ENCODE measurements around the gene SMPD3.

SMPD3 gene

DNA sequence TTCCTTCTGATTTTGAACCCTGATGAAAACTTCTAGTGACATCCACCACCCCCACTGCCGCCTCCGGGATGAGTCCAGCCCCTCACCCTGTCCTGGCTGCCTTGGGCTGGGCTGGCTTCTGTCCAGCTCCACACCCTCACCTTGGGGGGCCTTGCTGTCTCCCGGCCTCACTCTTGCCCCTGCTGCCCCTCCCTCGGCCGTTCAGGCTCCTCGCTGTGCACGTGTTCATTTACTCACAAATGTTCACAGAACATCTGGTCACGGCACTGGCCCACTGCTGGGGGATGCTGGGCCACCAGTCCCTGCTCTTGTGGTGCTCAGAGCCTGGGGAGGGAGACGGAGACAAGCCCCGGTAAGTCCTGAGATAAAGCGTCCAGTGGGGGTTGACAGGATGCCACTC lies 96.8 kb downstream of the SMPD3 start:
- DNase-seq = no peak

DNA sequence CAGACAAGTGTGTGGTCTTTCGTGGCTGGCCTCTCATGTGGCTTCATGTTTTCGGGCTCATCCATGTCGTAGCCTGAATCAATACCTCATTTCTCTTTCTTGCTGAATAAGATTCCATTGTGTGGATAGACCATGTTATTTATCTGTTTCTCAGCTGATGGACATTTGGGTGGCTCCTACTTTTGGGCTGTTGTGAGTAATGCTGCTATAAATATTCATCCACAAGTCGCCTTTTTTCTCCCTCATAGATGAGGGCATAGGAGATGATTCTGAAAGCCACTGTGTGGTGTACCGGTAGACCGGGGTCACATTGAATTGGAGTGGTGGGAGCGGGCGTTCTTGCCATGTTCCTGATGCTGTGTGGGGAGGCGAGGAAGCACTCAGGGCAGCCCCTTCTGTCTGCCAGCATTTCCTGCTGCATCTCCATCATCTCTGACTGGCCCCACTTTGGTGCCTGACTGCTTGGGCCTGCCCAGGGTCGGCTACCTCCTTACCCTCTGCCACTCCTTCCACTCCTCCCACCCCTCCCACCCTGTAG lies 97.4 kb downstream of the SMPD3 start:
- DNase-seq = no peak

DNA sequence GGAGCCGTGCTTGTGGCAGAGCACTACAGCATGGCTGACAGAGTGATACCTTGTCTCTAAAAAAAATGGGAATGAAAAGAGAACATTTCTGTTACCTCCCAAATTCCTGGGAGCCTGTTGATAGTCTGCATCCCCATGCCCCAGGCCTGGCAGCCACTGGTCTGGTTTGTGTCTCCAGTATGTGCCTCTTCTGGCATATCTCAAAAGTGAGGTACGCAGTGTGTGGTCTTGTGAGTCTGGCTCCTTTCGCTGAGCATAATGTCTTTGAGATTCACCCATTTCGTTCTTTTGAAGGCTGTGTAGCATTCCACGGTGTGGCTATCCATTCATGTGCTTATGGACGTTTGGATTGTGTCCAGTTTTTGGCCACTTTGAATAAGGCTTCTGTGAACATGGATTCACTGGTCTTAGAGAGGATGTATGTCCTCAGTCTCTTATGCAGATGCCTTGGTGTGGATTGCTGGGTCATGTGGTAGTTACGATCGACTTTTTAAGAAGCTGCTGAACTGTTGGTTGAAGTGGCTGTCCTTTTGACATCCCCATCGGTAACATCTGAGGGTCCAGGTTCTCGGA lies 98.4 kb downstream of the SMPD3 start:
- no peak for DNase-seq

DNA sequence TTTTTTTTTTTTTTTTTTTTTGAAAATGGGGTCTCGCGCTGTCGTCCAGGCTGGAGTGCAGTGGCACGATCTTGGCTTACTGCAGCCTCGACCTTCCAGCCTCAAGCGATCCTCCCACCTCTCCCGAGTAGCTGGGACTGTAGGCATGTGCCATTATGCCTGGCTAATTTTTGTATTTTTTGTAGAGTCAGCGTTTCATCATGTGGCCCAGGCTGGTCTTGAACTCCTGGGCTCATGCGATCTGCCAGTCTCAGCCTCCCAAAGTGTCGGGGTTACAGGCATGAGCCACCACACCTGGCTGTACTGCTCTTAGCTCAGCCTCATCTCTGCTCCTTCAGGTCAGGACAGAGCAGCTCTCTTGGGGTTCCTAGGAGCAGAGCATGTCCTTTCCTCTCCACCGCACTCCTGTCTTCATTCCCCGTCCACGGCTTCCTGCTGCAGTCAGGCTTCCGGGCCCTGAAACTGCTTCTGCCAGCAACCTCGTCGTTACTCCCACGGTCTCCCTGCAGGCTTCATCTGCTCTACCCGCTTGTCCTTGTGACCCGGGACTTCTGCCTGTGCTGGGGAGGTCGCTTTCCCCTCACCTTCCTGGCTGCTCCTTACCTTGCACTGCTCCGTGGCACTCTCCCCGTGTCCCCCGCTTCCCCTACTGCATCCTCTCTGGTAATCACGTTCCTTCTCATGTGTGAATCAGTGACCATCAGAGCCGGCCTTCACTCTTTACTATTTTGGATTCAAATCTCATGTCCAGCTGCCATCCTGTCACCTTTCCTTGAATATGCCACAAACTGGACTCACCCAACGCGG lies 99.5 kb downstream of the SMPD3 start:
- no peak for DNase-seq

DNA sequence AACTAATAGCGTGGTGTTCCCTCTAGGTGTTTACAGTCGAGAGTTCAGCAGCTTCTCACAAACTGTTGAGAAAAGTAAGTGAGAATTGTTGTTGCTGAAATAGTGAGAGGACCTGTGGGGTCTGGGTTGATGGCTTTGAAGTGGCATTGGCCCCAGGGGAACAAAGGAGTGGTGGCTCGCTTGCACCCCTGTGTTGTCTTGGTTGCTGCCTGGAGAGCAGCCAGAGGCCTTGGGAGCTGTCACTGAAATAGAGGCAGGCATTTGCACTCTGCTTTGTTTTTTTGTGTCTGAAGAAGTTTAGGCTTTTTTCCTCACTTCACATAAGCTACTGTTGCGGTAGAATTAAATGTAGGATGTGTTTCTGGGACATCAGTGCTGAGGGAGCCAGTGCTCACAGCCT lies 100.7 kb downstream of the SMPD3 start:
- no peak for DNase-seq

DNA sequence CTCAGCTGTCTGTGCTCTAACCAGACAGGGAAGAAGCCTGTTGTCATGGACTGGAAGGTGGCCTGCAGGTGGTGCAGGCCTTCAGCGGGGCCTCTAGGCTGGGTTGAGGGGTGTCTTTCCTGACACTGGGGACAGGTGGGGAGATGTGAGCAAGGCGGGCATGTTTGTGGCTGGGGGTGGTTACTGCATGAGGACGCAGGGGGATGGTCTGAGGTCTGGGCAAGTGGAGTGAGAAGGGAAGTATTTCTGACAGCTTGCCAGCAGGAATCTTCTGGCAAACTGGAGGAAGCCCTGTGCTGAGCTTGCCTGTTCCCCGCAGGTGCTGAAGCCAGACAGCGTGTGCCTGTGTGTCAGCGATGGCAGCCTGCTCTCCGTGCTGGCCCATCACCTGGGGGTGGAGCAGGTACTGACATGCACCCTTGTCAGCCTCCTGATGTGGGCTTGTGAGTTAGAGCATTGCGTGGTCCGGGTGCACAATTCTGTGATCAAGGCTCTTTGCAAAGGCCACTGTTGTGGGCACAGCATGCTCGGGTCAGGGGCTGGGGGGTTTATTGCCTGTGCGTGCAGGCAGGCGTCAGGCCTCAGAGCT lies 101.3 kb downstream of the SMPD3 start:
- DNase-seq = no peak

DNA sequence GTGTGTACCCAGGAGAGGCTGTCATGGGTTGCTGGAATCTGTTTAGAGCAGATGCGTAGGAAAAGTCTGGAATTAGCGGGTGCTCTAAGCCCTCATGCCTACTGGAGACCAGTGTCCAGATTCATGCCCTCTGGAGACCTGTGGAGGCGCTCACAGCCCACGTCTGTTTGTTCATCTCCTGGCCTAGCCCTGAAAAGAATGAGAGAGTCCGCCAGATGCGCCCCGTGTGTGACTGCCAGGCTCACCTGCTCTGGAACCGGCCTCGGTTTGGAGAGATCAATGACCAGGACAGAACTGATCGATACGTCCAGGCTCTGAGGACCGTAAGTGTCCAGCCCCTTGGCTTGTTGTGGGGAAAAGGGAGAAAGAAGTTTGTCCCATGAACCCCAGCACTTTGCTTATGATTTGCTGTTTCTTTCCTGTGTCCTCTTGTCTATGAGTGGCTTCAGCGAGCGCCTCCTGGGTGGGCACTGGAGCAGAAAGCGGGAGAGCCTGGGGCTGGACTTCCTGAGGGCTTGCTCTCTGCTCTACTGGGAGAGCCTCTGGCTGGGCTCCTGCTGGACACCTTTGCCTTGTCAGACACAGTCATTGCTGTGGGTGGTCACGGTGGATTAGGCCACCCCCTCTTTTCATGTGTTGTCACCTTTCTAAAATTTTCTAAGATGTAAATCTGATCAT lies 102.2 kb downstream of the SMPD3 start:
- no peak for DNase-seq

DNA sequence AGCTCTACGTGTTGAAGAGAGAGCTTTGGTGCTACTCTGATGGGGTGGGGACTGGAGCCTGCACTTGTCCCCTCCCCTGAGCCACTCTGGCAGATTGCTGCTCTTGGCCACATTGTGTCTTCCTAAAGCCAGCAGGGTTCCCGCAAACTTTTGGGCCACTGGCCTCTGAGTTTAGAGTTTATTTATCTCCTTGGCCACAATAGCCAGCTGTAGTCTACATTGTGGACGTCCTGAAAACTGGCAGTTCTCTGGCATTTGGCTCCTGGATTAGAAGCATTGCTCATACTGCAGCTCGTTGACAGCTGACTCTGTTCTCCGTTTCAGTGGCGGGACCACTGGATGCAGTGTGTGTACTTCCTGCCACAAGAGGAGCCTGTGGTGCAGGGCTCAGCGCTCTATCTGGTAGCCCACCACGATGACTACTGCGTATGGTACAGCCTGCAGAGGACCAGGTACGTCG lies 102.9 kb downstream of the SMPD3 start:
- DNase-seq = no peak

DNA sequence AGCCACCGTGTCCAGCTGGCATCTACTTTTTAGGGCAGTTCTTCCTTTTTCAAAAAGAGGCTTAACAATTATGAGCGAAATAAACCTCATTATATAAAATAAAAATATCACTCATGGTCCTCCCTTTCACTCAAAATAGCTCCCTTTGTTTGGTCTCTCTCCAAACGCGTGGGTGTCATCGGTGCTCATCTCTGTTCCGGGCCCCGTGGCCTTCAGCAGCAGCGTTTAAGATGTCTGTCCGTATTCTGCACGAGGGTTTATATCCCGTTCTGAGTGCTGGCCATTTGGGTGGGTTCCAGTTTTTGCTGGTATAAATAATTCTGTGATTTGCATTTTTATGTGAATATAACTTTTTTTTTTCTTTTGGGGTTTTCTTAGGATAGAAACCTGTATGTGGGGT lies 104.1 kb downstream of the SMPD3 start:
- no peak for DNase-seq

DNA sequence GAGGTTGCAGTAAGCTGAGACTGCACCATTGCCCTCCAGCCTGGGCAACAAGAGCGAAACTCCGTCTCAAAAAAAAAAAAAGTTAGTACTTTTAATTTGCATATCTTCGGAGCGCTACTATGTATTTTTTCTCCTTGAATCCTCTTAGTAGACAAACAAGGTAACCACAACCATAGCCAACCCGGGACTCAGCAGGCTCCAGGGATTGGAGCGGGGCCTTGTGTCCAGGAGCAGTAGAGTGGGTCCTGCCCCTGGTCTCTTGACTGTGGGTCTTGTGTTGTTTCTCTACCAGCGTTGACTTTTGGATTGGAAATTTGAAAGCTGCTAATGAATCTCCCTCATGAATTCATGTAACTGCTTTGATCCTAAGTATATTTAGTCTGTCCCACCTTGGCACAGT lies 105.2 kb downstream of the SMPD3 start:
- DNase-seq = no peak

DNA sequence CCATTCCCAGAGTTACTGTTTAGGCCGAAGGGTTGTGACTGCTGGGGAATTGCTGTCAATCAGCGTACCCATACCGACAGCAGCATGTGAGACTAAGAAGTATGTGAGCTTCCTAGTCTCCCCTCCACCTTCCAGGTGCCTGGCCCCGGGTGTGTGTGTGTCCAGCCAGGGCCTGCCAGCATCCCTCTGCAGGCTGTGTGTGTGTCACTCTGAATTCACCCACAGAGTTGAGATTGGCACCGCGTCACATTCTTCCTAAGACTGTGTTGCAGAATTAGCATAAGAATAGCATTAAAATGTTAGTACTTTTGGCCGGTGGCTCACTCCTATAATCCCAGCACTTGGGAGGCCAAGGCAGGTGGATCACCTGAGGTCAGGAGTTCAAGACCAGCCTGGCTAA lies 105.7 kb downstream of the SMPD3 start:
- DNase-seq = no peak

DNA sequence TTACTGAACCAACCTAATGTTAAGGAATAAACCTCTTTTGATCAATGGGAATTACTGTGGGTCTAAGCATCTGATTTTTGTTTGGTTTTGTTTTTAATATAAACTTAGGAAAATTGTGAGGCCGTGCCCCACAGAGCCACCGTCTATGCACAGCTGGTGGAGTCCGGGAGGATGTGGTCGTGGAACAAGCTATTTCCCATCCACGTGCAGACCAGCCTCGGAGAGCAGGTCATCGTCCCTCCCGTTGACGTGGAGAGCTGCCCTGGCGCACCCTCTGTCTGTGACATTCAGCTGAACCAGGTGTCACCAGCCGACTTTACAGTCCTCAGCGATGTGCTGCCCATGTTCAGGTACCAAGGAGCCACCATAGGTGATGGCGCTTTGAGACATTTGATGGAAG lies 109.1 kb downstream of the SMPD3 start:
- DNase-seq = no peak

DNA sequence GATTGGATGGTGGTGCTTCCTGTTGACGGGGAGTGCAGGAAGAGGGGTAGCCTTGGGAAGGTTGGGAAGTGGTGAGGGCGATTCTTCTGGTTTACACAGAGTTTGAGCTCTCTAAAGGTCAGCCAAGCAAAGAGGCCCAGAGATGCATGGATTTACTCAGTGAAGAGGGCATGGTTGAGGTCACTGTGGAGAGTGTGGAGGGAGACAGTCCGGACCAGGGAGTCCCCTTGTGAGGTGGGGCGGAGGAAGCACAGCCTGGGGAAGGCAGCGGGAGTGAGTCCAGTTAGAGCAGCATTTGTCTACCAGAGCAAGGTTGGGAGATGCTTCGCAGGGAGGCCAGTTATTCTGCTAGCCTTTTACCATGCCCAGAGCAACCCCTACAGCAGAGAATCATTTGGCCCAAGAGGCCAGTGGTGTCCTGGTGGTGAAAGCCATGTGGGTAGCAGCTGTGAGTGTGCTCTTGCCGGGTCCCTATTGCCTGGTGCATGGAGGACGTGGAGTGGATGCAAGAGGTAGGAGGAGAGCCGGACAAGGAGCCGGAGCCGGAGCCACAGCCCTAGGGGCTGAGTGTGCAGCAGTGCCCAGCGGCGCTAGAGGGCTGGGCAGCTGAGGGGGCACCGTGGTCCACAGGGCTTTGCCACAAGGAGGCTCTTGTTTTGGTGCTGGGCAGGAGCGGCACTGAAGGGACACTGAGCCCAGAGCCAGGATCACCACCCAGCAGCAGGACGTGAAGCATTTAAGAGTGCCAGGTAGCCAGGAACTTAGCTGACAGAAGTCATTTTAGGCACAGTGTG lies 109.8 kb downstream of the SMPD3 start:
- DNase-seq = no peak

DNA sequence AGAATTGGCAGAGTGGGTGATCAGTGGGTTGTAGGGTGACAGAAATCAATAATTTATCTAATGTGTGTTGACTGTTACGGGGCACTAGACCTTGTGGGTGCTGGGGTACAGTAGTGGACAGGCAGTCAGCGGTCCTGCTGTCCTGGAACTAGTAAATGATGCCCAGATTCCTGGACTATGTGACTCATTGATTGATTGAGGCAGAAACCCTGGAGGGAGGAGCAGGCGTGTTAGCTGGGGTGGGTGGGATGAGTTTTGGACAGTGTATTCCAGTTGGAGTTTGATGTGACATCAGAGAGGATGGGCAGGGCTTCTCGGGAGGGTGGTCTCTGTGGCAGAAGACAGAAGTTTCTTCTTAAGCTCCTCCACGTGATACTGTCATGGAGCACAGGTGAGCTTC lies 113.1 kb downstream of the SMPD3 start:
- no peak for DNase-seq

DNA sequence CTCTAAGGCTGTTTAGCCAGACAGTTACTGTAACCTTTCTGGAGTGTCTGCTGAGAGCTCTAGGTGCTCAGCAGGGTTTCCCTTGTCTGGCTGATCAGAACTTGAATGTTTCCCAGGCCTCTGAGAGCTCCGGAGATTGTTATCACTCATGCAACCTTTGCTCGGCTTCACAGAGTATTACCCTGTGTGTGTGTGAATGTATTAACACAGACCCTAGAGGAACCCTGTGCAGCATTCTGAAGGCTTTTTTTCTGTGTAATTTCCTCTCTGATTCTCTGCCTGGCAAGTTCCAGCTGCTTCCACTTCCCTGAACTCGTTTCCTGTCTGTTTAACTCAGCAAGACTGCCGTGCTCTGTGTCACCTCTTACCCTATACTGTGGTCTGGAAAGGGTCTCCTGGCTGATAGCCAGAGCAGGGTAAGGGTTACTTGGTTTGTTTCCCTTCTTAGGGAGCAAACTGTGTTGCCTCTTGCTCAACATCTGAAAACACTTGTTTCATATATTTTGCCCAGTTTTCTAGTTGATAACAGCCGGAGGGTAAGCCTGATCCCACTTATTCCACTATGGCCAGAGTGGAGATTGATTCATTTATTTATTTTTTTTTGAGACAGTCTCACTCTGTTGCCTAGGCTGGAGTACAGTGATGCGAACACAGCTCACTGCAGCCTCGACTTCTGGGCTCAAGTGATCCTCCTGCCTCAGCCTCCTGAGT lies 115.7 kb downstream of the SMPD3 start:
- DNase-seq = no peak

DNA sequence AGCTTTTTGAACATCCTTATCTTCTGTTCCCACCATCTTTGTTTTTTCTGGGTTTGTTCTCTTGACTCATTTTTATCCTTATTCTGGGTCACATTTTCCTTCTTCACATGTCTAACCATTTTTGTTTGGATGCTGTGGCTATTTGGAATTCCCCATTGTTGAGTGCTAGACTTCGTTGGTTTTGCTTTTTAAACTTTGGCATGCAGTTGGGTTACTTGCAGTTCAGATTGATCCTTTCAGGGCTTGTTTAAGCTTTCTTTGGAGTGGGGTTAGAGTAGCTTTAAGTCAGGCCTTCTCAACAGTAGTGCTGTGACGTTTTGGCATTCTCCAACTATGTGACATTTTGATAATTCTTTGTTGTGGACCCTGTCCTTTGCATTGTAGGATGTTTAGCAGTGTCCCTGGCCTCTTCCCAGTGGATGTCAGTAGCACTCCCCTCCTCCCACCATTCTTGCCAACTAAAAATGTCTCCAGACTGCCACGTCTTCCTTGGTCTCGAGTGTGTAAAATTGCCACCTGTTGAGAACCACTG lies 116.4 kb downstream of the SMPD3 start:
- DNase-seq = no peak

DNA sequence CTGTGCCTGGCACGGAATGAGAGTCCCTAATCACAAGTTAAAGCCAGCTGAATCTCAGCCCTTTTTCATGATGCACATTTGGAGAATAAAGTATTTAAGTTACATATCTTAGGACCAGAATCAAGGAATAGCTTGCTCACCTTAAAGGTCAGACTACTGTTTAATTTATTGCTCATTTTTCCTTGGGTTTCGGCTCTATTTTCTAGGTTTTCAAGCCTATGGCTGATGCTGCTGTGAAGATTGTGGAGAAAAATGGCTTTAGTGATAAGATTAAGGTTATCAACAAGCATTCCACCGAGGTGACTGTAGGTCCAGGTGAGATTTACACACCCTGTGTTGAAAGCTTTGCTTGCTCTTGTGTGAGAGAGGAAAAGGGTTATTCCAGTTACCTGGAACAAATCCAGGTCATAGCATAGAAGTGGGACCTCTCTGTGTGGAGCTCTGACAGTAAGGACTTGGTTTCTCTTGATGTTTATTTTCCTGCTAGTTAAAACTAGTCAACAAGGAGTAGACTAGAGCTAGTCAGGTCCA lies 119.4 kb downstream of the SMPD3 start:
- DNase-seq = no peak

DNA sequence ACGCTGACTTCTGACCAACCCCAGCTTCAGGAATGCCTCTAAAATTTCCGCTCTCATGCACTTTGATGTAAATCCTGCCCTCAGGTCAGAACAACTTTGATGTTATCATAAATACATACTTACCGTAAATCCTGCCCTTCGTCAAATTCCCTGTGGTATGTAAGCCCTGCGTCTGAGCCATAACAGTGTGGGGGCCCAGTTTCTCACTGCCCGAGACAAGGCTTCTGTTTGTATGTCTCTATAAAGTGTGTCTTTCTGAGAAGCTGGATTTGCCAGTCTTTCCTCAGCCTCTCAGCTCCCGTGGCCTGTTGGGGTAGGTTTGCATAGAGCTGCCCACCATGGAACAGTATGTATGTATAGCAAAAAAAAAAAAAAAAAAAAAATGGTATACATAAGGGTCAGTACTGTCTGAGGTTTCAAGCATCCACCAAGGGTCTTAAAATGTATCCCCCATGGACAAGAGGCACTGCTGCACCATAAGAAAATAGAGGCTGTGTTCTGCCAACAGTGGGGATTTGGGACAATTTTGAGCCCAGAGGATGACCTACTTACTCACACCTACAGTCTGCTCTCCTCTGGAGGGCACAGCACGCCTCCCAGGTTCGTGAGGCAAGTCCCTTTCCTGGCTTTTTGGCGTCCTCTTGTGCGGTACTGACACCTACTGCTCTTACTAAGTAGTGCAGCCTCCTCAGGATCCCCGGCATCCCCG lies 120.0 kb downstream of the SMPD3 start:
- peak; percentile 37 to 60 (median 46) for DNase-seq

DNA sequence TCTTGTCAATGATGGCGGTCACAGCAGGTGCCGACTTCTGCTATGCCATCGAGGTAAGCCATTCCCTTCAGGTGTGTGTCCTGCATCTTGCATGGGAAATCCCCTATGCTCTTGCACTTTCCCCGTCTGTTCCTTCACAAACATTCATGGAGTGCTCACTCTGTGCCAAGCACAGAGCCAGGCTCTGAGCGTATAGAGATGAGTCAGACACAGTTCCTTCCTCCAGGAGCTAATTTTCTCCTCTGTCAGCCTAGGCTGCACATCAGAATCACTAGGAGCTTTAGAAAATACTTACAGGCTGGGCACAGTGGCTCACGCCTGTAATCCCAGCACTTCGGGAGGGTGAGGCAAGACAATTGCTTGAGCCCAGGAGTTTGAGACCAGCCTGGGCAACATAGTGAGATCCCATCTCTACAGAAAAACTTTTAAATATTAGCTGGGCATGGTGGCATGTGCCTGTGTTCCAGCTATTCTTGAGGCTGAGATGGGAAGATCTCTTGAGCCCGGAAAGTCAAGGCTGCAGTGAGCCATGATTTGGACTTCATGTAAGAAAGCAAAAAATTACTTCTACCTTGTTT lies 123.4 kb downstream of the SMPD3 start:
- no peak for DNase-seq

DNA sequence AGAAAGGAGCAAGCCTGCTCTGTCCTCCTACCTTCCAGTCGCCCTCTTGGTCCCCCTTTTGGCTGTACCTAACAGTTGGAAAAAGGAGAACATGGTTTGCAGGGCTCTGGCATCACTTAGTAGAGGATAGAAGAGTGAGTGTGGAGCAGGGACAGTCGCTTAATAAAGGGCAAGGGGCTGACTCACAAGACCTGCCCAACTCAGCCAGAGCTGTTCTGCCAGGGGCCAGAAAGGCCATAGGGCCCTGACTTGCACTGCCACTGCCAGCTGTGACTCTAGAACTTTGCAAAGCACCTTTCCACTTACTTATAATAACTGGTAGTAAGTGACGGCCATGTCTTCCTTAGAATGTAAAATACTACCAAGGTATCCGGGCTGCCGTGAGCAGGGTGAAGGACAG lies 124.0 kb downstream of the SMPD3 start:
- DNase-seq = no peak
